Vagina (tissue), 2 donors: Measurements from ENCODE around the gene KCP.

Experiments used
- CTCF ChIP-seq, 3 experiments: fragments of 450-650 bp in 2 of 3; fragments of 200-600 bp in 1 of 3; sonication (generic) in 1 of 3; IDR thresholded peaks; one replicate each; pipeline ENCODE4 v1.5.1; 2017 to 2019; ENCODE audit warnings: antibody characterized with exemption in 3 of 3, mild to moderate bottlenecking in 2 of 3, moderate library complexity in 2 of 3
- POLR2A ChIP-seq, 2 donors: fragments of 450-650 bp; IDR thresholded peaks; one replicate each; pipeline ENCODE4 v1.6.1; 2017; ENCODE audit warnings: antibody characterized with exemption in 2 of 2, mild to moderate bottlenecking in 2 of 2, moderate library complexity in 2 of 2

DNA sequence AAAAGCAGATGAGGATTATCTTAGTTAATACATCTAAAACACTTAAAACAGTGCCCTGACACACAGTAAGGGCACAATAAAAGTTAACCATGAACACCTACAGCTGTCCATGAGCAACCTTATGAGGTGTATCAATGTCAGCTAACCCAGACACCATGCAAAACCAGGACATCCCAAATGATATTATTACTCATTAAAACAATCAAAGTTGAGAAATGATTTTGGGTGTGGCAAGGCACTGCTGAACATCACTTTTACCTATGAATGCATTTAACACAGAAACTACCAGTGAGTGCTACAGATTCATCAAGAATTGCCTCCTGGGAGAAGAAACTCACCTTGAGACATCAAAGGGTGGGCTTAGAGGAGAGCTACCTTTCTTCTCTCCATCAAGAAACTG is 45.5 kb upstream of the KCP start:
- TF ChIP-seq POLR2A (IDR thresholded peaks at IDR 0.05) (no peak), CTCF (IDR thresholded peaks at IDR 0.05) (no peak)
